PC-9 (cell line): ENCODE results near the gene GTF2IRD1. TPM values are rescaled to one million over a fixed set of nuclear protein-coding genes. Genes with fewer than 3 reads are reported as not detected.

Experiments
- BruUV-seq: library from RNA; stranded (reverse); fragments of 400-500 nt; replicated peaks from 2 replicates; lab custom pipeline; 2021; lab: Mats Ljungman, UMichigan
- CTCF ChIA-PET: fragments of 300-600 bp; sonication (Branson Sonifier 250); formaldehyde crosslinking; loops from one replicate; lab custom pipeline; 2022; ENCODE audit warnings: antibody characterized with exemption; lab: Charles Lee
- POLR2A ChIA-PET: fragments of 300-600 bp; sonication (Branson Sonifier 250); formaldehyde crosslinking; loops from one replicate; lab custom pipeline; 2022; ENCODE audit warnings: antibody characterized with exemption; ENCODE audit not compliant: unreplicated experiment; lab: Charles Lee
- DNase-seq, 2 experiments: peaks; one replicate each; pipeline versions ENCODE4 v3.0.0 to v3.0.0-alpha.2; 2015 to 2022; ENCODE audit warnings: mixed read lengths in 1 of 2
- H2AFZ ChIP-seq: fragments of 200-600 bp; sonication (generic); 2 replicates; pipeline ENCODE4 v1.8.1; 2017; ENCODE audit warnings: antibody characterized with exemption
- H3F3A ChIP-seq: fragments of 200-600 bp; sonication (generic); 2 replicates; pipeline ENCODE4 v1.8.1; 2017; ENCODE audit warnings: antibody characterized with exemption, mild to moderate bottlenecking, low read depth; ENCODE audit not compliant: insufficient read depth
- H3K27ac ChIP-seq: fragments of 200-600 bp; sonication (generic); 2 replicates; pipeline ENCODE4 v1.6.1; 2016; ENCODE audit warnings: mixed run types
- H3K27me3 ChIP-seq: fragments of 200-600 bp; sonication (generic); 2 replicates; pipeline ENCODE4 v1.6.1; 2016; ENCODE audit warnings: low read depth, mixed run types; ENCODE audit not compliant: insufficient read depth
- H3K36me3 ChIP-seq: fragments of 200-600 bp; sonication (generic); 2 replicates; pipeline ENCODE4 v1.6.1; 2016; ENCODE audit warnings: low read depth, mixed run types
- H3K4me1 ChIP-seq: fragments of 200-600 bp; sonication (generic); replicated peaks from 2 replicates; pipeline ENCODE4 v1.6.1; 2016; ENCODE audit warnings: mixed run types; ENCODE audit not compliant: insufficient read depth
- H3K4me2 ChIP-seq: fragments of 200-600 bp; sonication (generic); 2 replicates; pipeline ENCODE4 v1.6.1; 2017; ENCODE audit warnings: mixed run types
- H3K4me3 ChIP-seq: fragments of 200-600 bp; sonication (generic); 2 replicates; pipeline ENCODE4 v1.6.1; 2016; ENCODE audit warnings: mixed run types
- H3K79me2 ChIP-seq: fragments of 200-600 bp; sonication (generic); 2 replicates; pipeline ENCODE4 v1.6.1; 2017; ENCODE audit warnings: low read depth, mixed run types
- H3K9me2 ChIP-seq: fragments of 200-600 bp; sonication (generic); 2 replicates; pipeline ENCODE4 v1.8.1; 2017; ENCODE audit warnings: mild to moderate bottlenecking; ENCODE audit not compliant: insufficient read depth
- H3K9me3 ChIP-seq: fragments of 200-600 bp; sonication (generic); 2 replicates; pipeline ENCODE4 v1.8.1; 2016; ENCODE audit warnings: low read depth; ENCODE audit not compliant: insufficient read depth
- H4K20me1 ChIP-seq: fragments of 200-600 bp; sonication (generic); 2 replicates; pipeline ENCODE4 v1.8.1; 2017; ENCODE audit not compliant: insufficient read depth
- EZH2 ChIP-seq: fragments of 200-600 bp; sonication (generic); IDR thresholded peaks from 2 replicates; pipeline ENCODE4 v1.8.0; 2017; ENCODE audit warnings: antibody characterized with exemption, low read depth
- intact Hi-C: fragments of 100-400 bp; cut with micrococcal nuclease; formaldehyde crosslinking; loops from one replicate; pipeline ENCODE4 v1.10.0; 2022; ENCODE audit not compliant: unreplicated experiment
- total RNA-seq: library from RNA; stranded (reverse); gene quantifications from 2 replicates; pipeline ENCODE4 v1.2.3, GENCODE V29; 2021
- TF ChIP-seq, protein P1 (sequence below): fragments of 200-600 bp; sonication (generic); conservative IDR thresholded peaks from 2 replicates; pipeline ENCODE4 v1.6.1; 2017; ENCODE audit warnings: mixed run types, antibody characterized with exemption, mild to moderate bottlenecking, moderate library complexity

Gene GTF2IRD1
- total RNA-seq, 1 experiment from 2014 or later: 46.7 TPM

DNA sequence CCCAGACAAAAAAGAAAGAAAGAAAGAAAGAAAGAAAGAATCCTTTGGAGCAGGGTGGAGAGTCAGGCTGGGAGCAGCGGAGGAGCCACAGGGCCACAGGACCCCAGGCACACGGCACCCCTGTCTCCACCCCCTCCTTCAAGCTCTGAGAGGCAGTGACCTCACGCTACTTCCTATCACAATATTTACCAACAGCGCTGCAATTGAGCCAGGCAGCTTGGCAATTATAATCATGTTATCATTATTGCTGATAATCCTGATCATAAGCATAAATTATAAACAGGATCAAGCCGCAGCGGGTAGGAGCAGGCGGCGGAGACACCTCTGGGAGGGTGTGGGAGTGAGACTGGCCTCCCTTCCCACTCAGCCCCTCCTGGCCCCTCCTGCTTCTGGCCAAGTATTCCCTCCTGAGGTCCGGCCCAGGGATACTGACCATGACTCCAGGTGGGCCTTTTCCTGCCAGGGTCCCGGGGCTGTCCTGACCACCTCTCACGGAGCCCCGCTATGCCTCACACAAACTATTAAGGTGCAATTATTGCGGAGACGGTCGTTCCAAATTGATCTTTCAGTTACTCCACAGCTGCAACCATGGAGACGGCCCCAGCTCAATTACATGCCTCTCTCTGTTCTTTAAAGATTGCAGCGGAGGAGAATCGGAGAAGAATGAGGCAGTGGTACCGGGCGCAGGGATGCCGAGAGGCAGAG lies 10.0 kb upstream of the GTF2IRD1 start:
- Histone ChIP-seq H3K9me2 (no peaks in the 10 kb centered on the region), H4K20me1 (no peaks in the 10 kb centered on the region), H3K4me2 (no peak overlapping the region), H3K9me3 (peaks cover 3% of the 10 kb centered on the region; the same call in 1 of the 2 replicates), H3K36me3 (no peaks in the 10 kb centered on the region), H2AFZ (no peak overlapping the region), H3K79me2 (no peaks in the 10 kb centered on the region), H3K27me3 (no peaks in the 10 kb centered on the region), H3K4me1 (no peaks in the 10 kb centered on the region), H3K4me3 (no peak overlapping the region), H3F3A (no peaks in the 10 kb centered on the region), H3K27ac (no peak overlapping the region)
- DNase-seq: no peak
- no TSS peak for BruUV-seq
- ChIA-PET POLR2A (no interaction called here), CTCF (no interaction called here)
- intact Hi-C loops: no loop called here
- TF ChIP-seq, protein P1, sequence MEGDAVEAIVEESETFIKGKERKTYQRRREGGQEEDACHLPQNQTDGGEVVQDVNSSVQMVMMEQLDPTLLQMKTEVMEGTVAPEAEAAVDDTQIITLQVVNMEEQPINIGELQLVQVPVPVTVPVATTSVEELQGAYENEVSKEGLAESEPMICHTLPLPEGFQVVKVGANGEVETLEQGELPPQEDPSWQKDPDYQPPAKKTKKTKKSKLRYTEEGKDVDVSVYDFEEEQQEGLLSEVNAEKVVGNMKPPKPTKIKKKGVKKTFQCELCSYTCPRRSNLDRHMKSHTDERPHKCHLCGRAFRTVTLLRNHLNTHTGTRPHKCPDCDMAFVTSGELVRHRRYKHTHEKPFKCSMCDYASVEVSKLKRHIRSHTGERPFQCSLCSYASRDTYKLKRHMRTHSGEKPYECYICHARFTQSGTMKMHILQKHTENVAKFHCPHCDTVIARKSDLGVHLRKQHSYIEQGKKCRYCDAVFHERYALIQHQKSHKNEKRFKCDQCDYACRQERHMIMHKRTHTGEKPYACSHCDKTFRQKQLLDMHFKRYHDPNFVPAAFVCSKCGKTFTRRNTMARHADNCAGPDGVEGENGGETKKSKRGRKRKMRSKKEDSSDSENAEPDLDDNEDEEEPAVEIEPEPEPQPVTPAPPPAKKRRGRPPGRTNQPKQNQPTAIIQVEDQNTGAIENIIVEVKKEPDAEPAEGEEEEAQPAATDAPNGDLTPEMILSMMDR: no peak
- no peak for TF ChIP-seq EZH2

GRCh38 chr7:74449144-74449543 lies 4.6 kb upstream of the GTF2IRD1 start:
- ChIA-PET POLR2A (no interaction called here), CTCF (interaction anchor here (0.5 kb wide), 1 partner anchor 9 kb away, joined by 10 read pairs; no protein-coding TSS in a partner anchor)
- Histone ChIP-seq H3K27me3 (no peaks in the 10 kb centered on the region), H3K4me3 (no peak overlapping the region), H3K36me3 (no peaks in the 10 kb centered on the region), H3K4me1 (peaks cover 7% of the 10 kb centered on the region), H4K20me1 (no peaks in the 10 kb centered on the region), H3K9me2 (no peaks in the 10 kb centered on the region), H3F3A (peaks cover 14% of the 10 kb centered on the region), H3K79me2 (no peaks in the 10 kb centered on the region), H3K4me2 (no peak overlapping the region), H3K27ac (no peak overlapping the region), H2AFZ (no peak overlapping the region), H3K9me3 (no peaks in the 10 kb centered on the region)
- BruUV-seq: no TSS peak
- intact Hi-C loops: no loop called here
- no peak for TF ChIP-seq EZH2
- TF ChIP-seq, protein P1: no peak
- DNase-seq: no peak

DNA sequence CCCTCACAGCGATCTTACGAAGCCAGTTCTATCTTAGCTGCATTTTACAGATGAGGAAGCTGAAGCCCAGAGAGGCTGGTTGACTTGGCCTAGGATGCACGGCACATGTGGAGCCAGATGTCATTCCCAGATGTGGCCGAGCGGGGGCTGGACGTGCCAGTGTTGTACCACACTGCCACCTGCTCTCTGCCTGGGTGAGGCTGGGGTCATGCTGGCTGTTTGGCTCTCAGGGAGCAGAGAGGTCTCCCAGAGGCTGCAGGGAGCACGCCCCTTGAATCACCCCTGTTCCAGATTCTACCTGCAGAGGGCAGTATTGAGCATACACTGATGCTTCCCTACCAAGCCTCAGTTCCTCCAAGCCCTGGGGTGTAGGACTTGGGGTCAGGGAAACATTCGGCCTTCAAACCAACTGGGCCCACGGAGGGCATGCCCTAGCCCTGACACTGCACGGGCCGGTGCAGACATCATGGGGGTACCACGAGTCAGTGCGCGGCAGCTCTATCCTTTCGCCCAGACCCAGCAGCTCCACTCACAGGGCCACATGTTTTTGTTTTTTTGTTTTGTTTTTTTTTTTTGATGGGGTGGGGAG lies 3.8 kb upstream of the GTF2IRD1 start:
- intact Hi-C loops: loop anchor here (5.0 kb wide), 1 partner anchor 187 kb away; no protein-coding TSS in a partner anchor
- TF ChIP-seq, protein P1: peak; percentile 74
- no peak for TF ChIP-seq EZH2
- no peak overlapping the region for H3K27ac ChIP-seq
- CTCF ChIA-PET: interaction anchor here (0.5 to 0.7 kb wide), 5 partner anchors 10 to 159 kb away, joined by 3 to 10 read pairs (median 4); no protein-coding TSS in a partner anchor
- no peaks in the 10 kb centered on the region for H3K27me3 ChIP-seq
- no TSS peak for BruUV-seq
- no peak overlapping the region for H3K4me3 ChIP-seq
- POLR2A ChIA-PET: no interaction called here
- no peak overlapping the region for H2AFZ ChIP-seq
- no peaks in the 10 kb centered on the region for H4K20me1 ChIP-seq
- H3K36me3 ChIP-seq: no peaks in the 10 kb centered on the region
- H3K9me2 ChIP-seq: no peaks in the 10 kb centered on the region
- peak in 1 of 2 experiments; percentile 45 for DNase-seq
- H3K79me2 ChIP-seq: peaks cover 7% of the 10 kb centered on the region; the same call in 1 of the 2 replicates
- peaks cover 14% of the 10 kb centered on the region for H3F3A ChIP-seq
- no peak overlapping the region for H3K4me2 ChIP-seq
- no peaks in the 10 kb centered on the region for H3K9me3 ChIP-seq
- peaks cover 7% of the 10 kb centered on the region for H3K4me1 ChIP-seq
